K562 (cell line): ENCODE results near the gene EEFSEC. TPM values are rescaled to one million over a fixed set of nuclear protein-coding genes. Genes with fewer than 3 reads are reported as not detected.

Experiments used
- ATAC-seq: fragments of 200-7000 bp; cut with Tn5 transposase; 3 replicates; pipeline ENCODE4 v1.9.1; 2020; ENCODE audit warnings: moderate library complexity
- BruUV-seq: library from RNA; stranded (reverse); fragments of 400-500 nt; replicated peaks from 2 replicates; lab custom pipeline; 2021; lab: Mats Ljungman, UMichigan
- CTCF ChIA-PET: fragments of 300-600 bp; formaldehyde crosslinking; extraction: SDS; loops from one replicate; lab custom pipeline; 2021; ENCODE audit warnings: low intra/inter-chr PET ratio; lab: Yijun Ruan, JAX
- POLR2A ChIA-PET: fragments of 300-600, 350-650 bp; sonication (Branson Sonifier 250); formaldehyde crosslinking; extraction: SDS; loops from one replicate; lab custom pipeline; 2021; ENCODE audit warnings: antibody characterized with exemption, inconsistent platforms; lab: Yijun Ruan, JAX
- DNase-seq, 4 experiments: peaks; one replicate each; pipeline versions ENCODE4 v3.0.0 to v3.0.0-alpha.2; 2011 to 2018; ENCODE audit warnings: low spot score in 3 of 4, mixed read lengths in 3 of 4; ENCODE audit errors: extremely low read depth in 1 of 4
- FAIRE-seq: peaks from 2 replicates; lab custom pipeline; 2011; peaks lifted over from hg19 to GRCh38; lab: Jason Lieb, UNC
- H2AFZ ChIP-seq: 2 replicates; pipeline ENCODE4 v1.6.0; 2011; ENCODE audit warnings: low read depth, low read length, control low read depth, inconsistent platforms
- H3K27ac ChIP-seq: fragments of 200-600 bp; 3 replicates; pipeline ENCODE4 v1.8.0; 2011; ENCODE audit warnings: low read depth, mild to moderate bottlenecking, control low read depth, inconsistent platforms, low read length, moderate library complexity, mixed read lengths; ENCODE audit errors: extremely low read depth
- H3K27me3 ChIP-seq, 2 experiments: fragments of 300-600 bp in 1 of 2; 2 replicates in 1 of 2; 3 replicates in 1 of 2; pipeline versions ENCODE4 v1.6.0 to v1.8.0; 2011; ENCODE audit warnings: inconsistent platforms in 2 of 2, low read length in 2 of 2, mild to moderate bottlenecking in 1 of 2, mixed read lengths in 1 of 2, moderate library complexity in 1 of 2; ENCODE audit not compliant: control insufficient read depth in 2 of 2, insufficient read depth in 2 of 2
- H3K36me3 ChIP-seq: fragments of 300-600 bp; 3 replicates; pipeline ENCODE4 v1.8.0; 2011; ENCODE audit warnings: mild to moderate bottlenecking, low read length, inconsistent platforms; ENCODE audit not compliant: control insufficient read depth, insufficient read depth
- H3K4me1 ChIP-seq, 2 experiments: fragments of 200-600 bp in 1 of 2; replicated peaks in 1 of 2; 2 replicates in 1 of 2; 3 replicates in 1 of 2; pipeline versions ENCODE4 v1.5.1 to v1.8.0; 2011; ENCODE audit warnings: inconsistent platforms in 2 of 2, low read length in 2 of 2, mild to moderate bottlenecking in 1 of 2, mixed read lengths in 1 of 2, moderate library complexity in 1 of 2; ENCODE audit not compliant: control insufficient read depth in 2 of 2, insufficient read depth in 2 of 2
- H3K4me2 ChIP-seq: 2 replicates; pipeline ENCODE4 v1.6.1; 2011; ENCODE audit warnings: low read length, control low read depth, inconsistent platforms, mixed read lengths; ENCODE audit not compliant: insufficient read depth
- H3K4me3 ChIP-seq: fragments of 200-600 bp; sonication (generic), shearing (Covaris generic); 2 replicates; pipeline ENCODE4 v1.5.1; 2016; ENCODE audit warnings: control low read depth, inconsistent platforms
- H3K79me2 ChIP-seq: fragments of 200-600 bp; 3 replicates; pipeline ENCODE4 v1.8.0; 2011; ENCODE audit warnings: low read length, inconsistent platforms; ENCODE audit not compliant: control insufficient read depth, insufficient read depth
- H3K9ac ChIP-seq, 2 experiments: 2 replicates each; pipeline versions ENCODE4 v1.6.0 to v1.6.1; 2011; ENCODE audit warnings: low read depth in 2 of 2, low read length in 2 of 2, control low read depth in 1 of 2, inconsistent platforms in 1 of 2, mild to moderate bottlenecking in 1 of 2, mixed read lengths in 1 of 2; ENCODE audit not compliant: insufficient read depth in 1 of 2
- H3K9me1 ChIP-seq: one replicate; pipeline ENCODE4 v1.6.0; 2011; ENCODE audit warnings: inconsistent platforms, mild to moderate bottlenecking, low read length, moderate library complexity; ENCODE audit not compliant: control insufficient read depth, insufficient read depth
- H3K9me3 ChIP-seq: replicated peaks from 2 replicates; pipeline ENCODE4 v1.5.1; 2011; ENCODE audit warnings: low read depth, low read length, inconsistent platforms; ENCODE audit not compliant: control insufficient read depth, insufficient read depth
- H4K20me1 ChIP-seq: replicated peaks from 2 replicates; pipeline ENCODE4 v1.6.1; 2011; ENCODE audit warnings: low read length, inconsistent platforms, mixed read lengths; ENCODE audit not compliant: control insufficient read depth, insufficient read depth
- CHD1 ChIP-seq: fragments of 200-600 bp; sonication (generic); IDR thresholded peaks from one replicate; pipeline ENCODE4 v1.6.1; 2012; ENCODE audit warnings: mild to moderate bottlenecking, moderate library complexity, low read length, inconsistent platforms
- KHSRP ChIP-seq: fragments of 450-650 bp; IDR thresholded peaks from 2 replicates; pipeline ENCODE4 v1.6.1; 2017
- KLF6 ChIP-seq: fragments of 250-450 bp; sonication (Bioruptor Pico); IDR thresholded peaks from 2 replicates; pipeline ENCODE4 v1.4.0; 2020; ENCODE audit warnings: mild to moderate bottlenecking, moderate library complexity, borderline replicate concordance
- MYC ChIP-seq, 2 experiments: fragments of 250-450 bp in 1 of 2; sonication (Bioruptor Pico) in 1 of 2; IDR thresholded peaks; 2 replicates each; pipeline versions ENCODE4 v1.5.1 to v1.6.1; 2012 to 2021; ENCODE audit warnings: low read depth in 2 of 2, borderline replicate concordance in 1 of 2, improper control_type of control experiment in 1 of 2, low read length in 1 of 2, mild to moderate bottlenecking in 1 of 2, moderate library complexity in 1 of 2
- PHF20 ChIP-seq: fragments of 450-650 bp; IDR thresholded peaks from 2 replicates; pipeline ENCODE4 v1.6.1; 2018; ENCODE audit not compliant: partially characterized antibody
- RBM17 ChIP-seq: fragments of 200-400 bp; formaldehyde crosslinking; IDR thresholded peaks from 2 replicates; pipeline ENCODE4 v1.6.1; 2017; ENCODE audit warnings: low read depth, mild to moderate bottlenecking, low read length, borderline replicate concordance
- XRCC4 ChIP-seq: IDR thresholded peaks from one replicate; pipeline ENCODE4 v1.6.1; 2011; ENCODE audit not compliant: insufficient read depth, insufficient read length; ENCODE audit errors: extremely low read depth
- ZKSCAN1 ChIP-seq: fragments of 150-350 bp; IDR thresholded peaks from 2 replicates; pipeline ENCODE4 v1.6.1; 2016; ENCODE audit warnings: low read depth, low read length
- ZNF121 ChIP-seq: sonication (generic); formaldehyde crosslinking; conservative IDR thresholded peaks from 2 replicates; pipeline ENCODE4 v1.8.0; 2022; ENCODE audit warnings: missing genetic modification reagents
- ZNF175 ChIP-seq: fragments of 200-800 bp; sonication (Bioruptor generic); IDR thresholded peaks from 2 replicates; pipeline ENCODE4 v1.6.1; 2016; ENCODE audit warnings: low read depth, mild to moderate bottlenecking, missing genetic modification characterization, missing compliant biosample characterization
- ZNF408 ChIP-seq: fragments of 250-450 bp; sonication (Bioruptor Pico); IDR thresholded peaks from 2 replicates; pipeline ENCODE4 v1.4.0; 2020; ENCODE audit warnings: low read depth, mild to moderate bottlenecking, moderate library complexity
- WGBS: fragments of 100-300 bp; shearing (Covaris generic); methylation state at CpG from one replicate; pipeline ENCODE4 v1.1.6; 2016; ENCODE audit warnings: low coverage, mixed read lengths; ENCODE audit not compliant: insufficient coverage; ENCODE audit errors: missing lambda C conversion rate; 5-methylcytosine and 5-hydroxymethylcytosine counted together
- in situ Hi-C: fragments of 300-500 bp; cut with MboI; formaldehyde crosslinking; loops from 4 replicates; pipeline ENCODE4 v1.15.0; 2018; ENCODE audit warnings: inconsistent platforms, mixed read lengths
- intact Hi-C: fragments of 100-400 bp; cut with micrococcal nuclease; formaldehyde crosslinking; loops from 2 replicates; pipeline ENCODE4 v1.14.2; 2022
- polyA plus RNA-seq, 8 experiments: library from polyadenylated mRNA; depleted of rRNA in 4 of 8; stranded (reverse) in 5 of 8; unstranded in 3 of 8; fragments of >200 nt; fragmentation: Nextera tagmentation in 2 of 8; fragmentation: Illumina TruSeq in 1 of 8; extraction: Ambion mirVana in 2 of 8; extraction: Trizol in 1 of 8; gene quantifications; 2 replicates each; pipeline versions ENCODE4 v1.2.1 to v1.2.3, GENCODE V29; 2011 to 2014; ENCODE audit warnings: inconsistent platforms in 1 of 8, missing spikeins in 1 of 8
- total RNA-seq, 7 experiments: library from RNA; depleted of rRNA in 6 of 7; stranded (reverse); fragments of >200 nt in 6 of 7; fragmentation: Illumina TruSeq in 2 of 7; extraction: Trizol in 2 of 7; gene quantifications; 2 replicates each; pipeline versions ENCODE4 v1.2.1 to v1.2.3, GENCODE V29; 2011 to 2021; ENCODE audit warnings: low replicate concordance in 1 of 7
- TF ChIP-seq, protein P1 (sequence below): fragments of 150-350 bp; conservative IDR thresholded peaks from 2 replicates; pipeline ENCODE4 v1.6.1; 2014; ENCODE audit warnings: low read length

EEFSEC gene
- total and polyA plus RNA-seq, 9 of the 15 experiments (the other 6 are each of a cell fraction or from before 2014, with no cell fraction given), result 0.35 to 11.8 (median 7.7) TPM

GRCh38 chr3:128231606-128232005, 78.3 kb downstream of the EEFSEC start:
- CTCF ChIA-PET, result no interaction called here

More at GRCh38 chr3:128231606-128232005, 78.3 kb downstream of the EEFSEC start:
- Histone ChIP-seq H3K4me3 (no peak overlapping the region), H3K4me1 (0 out of 5 replicates have a peak, but pooled peaks cover 0 to 3% of the 10 kb centered on the region in 2 experiments), H3K27ac (no peak overlapping the region), H3K36me3 (no peaks in the 10 kb centered on the region), H4K20me1 (no peaks in the 10 kb centered on the region), H3K79me2 (no peaks in the 10 kb centered on the region), H3K9ac (no peak overlapping the region; a peak in 1 of 4 replicates), H3K4me2 (no peak overlapping the region), H3K9me1 (no peaks in the 10 kb centered on the region), H3K27me3 (no peaks in the 10 kb centered on the region), H2AFZ (no peak overlapping the region), H3K9me3 (no peaks in the 10 kb centered on the region)
- BruUV-seq, result no TSS peak
- TF ChIP-seq RBM17, result no peak
- TF ChIP-seq ZNF175 (CRISPR knock-in tag), result no peak
- no peak for TF ChIP-seq MYC (IDR thresholded peaks at IDR 0.05; ENCODE audit: low read depth, low read length)
- TF ChIP-seq MYC (CRISPR knock-in tag; IDR thresholded peaks at IDR 0.05; ENCODE audit: borderline replicate concordance, low read depth), result no peak
- no peak for TF ChIP-seq CHD1
- TF ChIP-seq XRCC4, result no peak
- TF ChIP-seq ZNF408 (CRISPR knock-in tag), result no peak
- TF ChIP-seq, protein P1, sequence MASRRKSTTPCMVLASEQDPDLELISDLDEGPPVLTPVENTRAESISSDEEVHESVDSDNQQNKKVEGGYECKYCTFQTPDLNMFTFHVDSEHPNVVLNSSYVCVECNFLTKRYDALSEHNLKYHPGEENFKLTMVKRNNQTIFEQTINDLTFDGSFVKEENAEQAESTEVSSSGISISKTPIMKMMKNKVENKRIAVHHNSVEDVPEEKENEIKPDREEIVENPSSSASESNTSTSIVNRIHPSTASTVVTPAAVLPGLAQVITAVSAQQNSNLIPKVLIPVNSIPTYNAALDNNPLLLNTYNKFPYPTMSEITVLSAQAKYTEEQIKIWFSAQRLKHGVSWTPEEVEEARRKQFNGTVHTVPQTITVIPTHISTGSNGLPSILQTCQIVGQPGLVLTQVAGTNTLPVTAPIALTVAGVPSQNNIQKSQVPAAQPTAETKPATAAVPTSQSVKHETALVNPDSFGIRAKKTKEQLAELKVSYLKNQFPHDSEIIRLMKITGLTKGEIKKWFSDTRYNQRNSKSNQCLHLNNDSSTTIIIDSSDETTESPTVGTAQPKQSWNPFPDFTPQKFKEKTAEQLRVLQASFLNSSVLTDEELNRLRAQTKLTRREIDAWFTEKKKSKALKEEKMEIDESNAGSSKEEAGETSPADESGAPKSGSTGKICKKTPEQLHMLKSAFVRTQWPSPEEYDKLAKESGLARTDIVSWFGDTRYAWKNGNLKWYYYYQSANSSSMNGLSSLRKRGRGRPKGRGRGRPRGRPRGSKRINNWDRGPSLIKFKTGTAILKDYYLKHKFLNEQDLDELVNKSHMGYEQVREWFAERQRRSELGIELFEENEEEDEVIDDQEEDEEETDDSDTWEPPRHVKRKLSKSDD, result no peak
- no peak for TF ChIP-seq ZNF121 (CRISPR knock-in tag)
- TF ChIP-seq PHF20, result no peak
- no peak for TF ChIP-seq ZKSCAN1
- no peak for TF ChIP-seq KHSRP
- no peak for TF ChIP-seq KLF6 (CRISPR knock-in tag)
- no peak for ATAC-seq
- no peak for FAIRE-seq
- intact Hi-C loops, result no loop called here
- no peak for DNase-seq
- POLR2A ChIA-PET, result no interaction called here
- 83% methylated on average over 6 of the region's 6 CpGs for WGBS
- in situ Hi-C loops, result no loop called here
